Ovary (tissue), 10 donors: ENCODE data around the gene BRIX1. TPM values are rescaled to one million over a fixed set of nuclear protein-coding genes. Genes with fewer than 3 reads are reported as not detected.

Experiments used
- DNase-seq, 5 donors: peaks; one replicate each; pipeline ENCODE4 v3.0.0-alpha.2; 2019 to 2020
- H3K27ac ChIP-seq, 2 donors: fragments of 200-600 bp; one replicate each; pipeline versions ENCODE4 v1.5.1 to v1.8.0; 2019 to 2022
- H3K27me3 ChIP-seq: fragments of 200-600 bp; one replicate; pipeline ENCODE4 v1.8.0; 2022
- H3K36me3 ChIP-seq: fragments of 200-600 bp; sonication (generic); one replicate; pipeline ENCODE4 v1.5.1; 2019
- H3K4me1 ChIP-seq: one replicate; pipeline ENCODE4 v1.8.1; 2013; ENCODE audit warnings: mild to moderate bottlenecking, moderate library complexity; ENCODE audit not compliant: insufficient read depth
- H3K4me3 ChIP-seq: fragments of 200-600 bp; sonication (generic); one replicate; pipeline ENCODE4 v1.5.1; 2017
- H3K9me3 ChIP-seq, 2 donors: fragments of 200-600 bp in 1 of 2; sonication (generic) in 1 of 2; one replicate each; pipeline versions ENCODE4 v1.5.1 to v1.8.1; 2013 to 2019; ENCODE audit warnings: mild to moderate bottlenecking in 1 of 2, moderate library complexity in 1 of 2
- EP300 ChIP-seq: sonication (generic); formaldehyde crosslinking; IDR thresholded peaks from one replicate; pipeline ENCODE4 v1.6.1; 2017; ENCODE audit warnings: antibody characterized with exemption
- POLR2A ChIP-seq: fragments of 450-650 bp; IDR thresholded peaks from one replicate; pipeline ENCODE4 v1.6.1; 2017; ENCODE audit warnings: antibody characterized with exemption, mild to moderate bottlenecking, moderate library complexity
- whole genome bisulfite sequencing, 3 donors: extraction: QIAGEN DNeasy Blood & Tissue Kit in 1 of 3; methylation state at CpG; one replicate each; pipeline versions ENCODE4 v1.1.5 to v1.1.7; 2013 to 2017; 5-methylcytosine and 5-hydroxymethylcytosine counted together
- intact Hi-C, 4 donors: fragments of 100-400 bp; cut with DNase I; formaldehyde crosslinking; loops; one replicate each; pipeline versions ENCODE4 v1.11.0 to v1.15.1; 2022 to 2023
- long read RNA-seq, 3 donors: library from polyadenylated mRNA in 2 of 3; unstranded in 2 of 3; transcript quantifications; one replicate each; pipeline ENCODE4 v2.0.0 and lab custom pipeline, GENCODE V29; 2021 to 2026
- polyA plus RNA-seq, 2 donors: library from polyadenylated mRNA; stranded (reverse); fragments of 200-250 nt in 1 of 2; fragments of 350-450 nt in 1 of 2; fragmentation: Illumina TruSeq in 1 of 2; extraction: RNeasy Lipid Tissue Mini Kit (QIAGEN cat#74804) in 1 of 2; gene quantifications; one replicate each; pipeline ENCODE4 v1.2.3, GENCODE V29; 2013 to 2014
- total RNA-seq, 7 donors: library from RNA; depleted of rRNA in 2 of 7; stranded (reverse); fragments of >200 nt in 2 of 7; fragmentation: NEBNext Ultra II Directional in 3 of 7; extraction: Animal tissue kit (Norgen Biotek cat#: 25700) in 3 of 7; gene quantifications; one replicate each; pipeline versions ENCODE4 v1.1.0 to v1.2.4, GENCODE V29; 2016 to 2023
- TF ChIP-seq, protein P1 (sequence below), 3 donors: fragments of 450-650 bp in 2 of 3; fragments of 200-600 bp in 1 of 3; IDR thresholded peaks; one replicate each; pipeline versions ENCODE4 v1.5.1 to v1.8.0; 2016 to 2022; ENCODE audit warnings: antibody characterized with exemption in 3 of 3, mild to moderate bottlenecking in 1 of 3
- donor health status: DM: no; HTN: no; CAD: no; lungs with moderate emphysema.
- donor health status: DM: no; HTN: no; CAD: no.
- donor health status: Bipolar disorder and iron deficiency.
- donor health status: DM: yes; HTN: yes; CAD: no.
- donor health status: DM: no; HTN: no; CAD: no.
- donor health status: DM: yes; HTN: yes; CAD: no.

Gene BRIX1
- total RNA-seq (10 to 100 TPM; 15.5 to 33.9 (median 23.9) TPM), polyA plus RNA-seq (10 to 100 TPM; 17.8 to 26.9 TPM)
- long read RNA-seq, donor 1, transcript BRIX1-201 (10 exons, 1,926 nt): major isoform, 116 of 127 reads
- long read RNA-seq, donor 1, partial matches to known transcripts: 2 of 127 reads
- long read RNA-seq, donor 1, other reads (novel, unspliced or antisense): 7 of 127 reads
- long read RNA-seq, donor 2, transcript BRIX1-201 (10 exons, 1,926 nt): major isoform, 42 of 47 reads
- long read RNA-seq, donor 2, partial matches to known transcripts: 5 of 47 reads
- long read RNA-seq, donor 2, other reads (novel, unspliced or antisense): 0 of 47 reads
- long read RNA-seq, donor 3, transcript BRIX1-201 (10 exons, 1,926 nt): major isoform, 34 of 38 reads
- long read RNA-seq, donor 3, partial matches to known transcripts: 0 of 38 reads
- long read RNA-seq, donor 3, other reads (novel, unspliced or antisense): 4 of 38 reads

- peaks cover 6% of the 10 kb centered on the region for H3K4me1 ChIP-seq
- WGBS, 3 donors: 0 to 1% (median 0%) methylated on average over 61 to 67 of the region's 67 CpGs
- intact Hi-C loops: loop anchor here in 1 of 4 donors (10.0 kb wide), 1 partner anchor 1240 kb away; the partner anchor contains the start of genes LMBRD2 and SKP2
- no peaks in the 10 kb centered on the region for H3K9me3 ChIP-seq
- H3K36me3 ChIP-seq: no peaks in the 10 kb centered on the region
- H3K27me3 ChIP-seq: no peaks in the 10 kb centered on the region
- DNase-seq: peak; percentile 92 to 97 (median 93)
- TF ChIP-seq, protein P1, sequence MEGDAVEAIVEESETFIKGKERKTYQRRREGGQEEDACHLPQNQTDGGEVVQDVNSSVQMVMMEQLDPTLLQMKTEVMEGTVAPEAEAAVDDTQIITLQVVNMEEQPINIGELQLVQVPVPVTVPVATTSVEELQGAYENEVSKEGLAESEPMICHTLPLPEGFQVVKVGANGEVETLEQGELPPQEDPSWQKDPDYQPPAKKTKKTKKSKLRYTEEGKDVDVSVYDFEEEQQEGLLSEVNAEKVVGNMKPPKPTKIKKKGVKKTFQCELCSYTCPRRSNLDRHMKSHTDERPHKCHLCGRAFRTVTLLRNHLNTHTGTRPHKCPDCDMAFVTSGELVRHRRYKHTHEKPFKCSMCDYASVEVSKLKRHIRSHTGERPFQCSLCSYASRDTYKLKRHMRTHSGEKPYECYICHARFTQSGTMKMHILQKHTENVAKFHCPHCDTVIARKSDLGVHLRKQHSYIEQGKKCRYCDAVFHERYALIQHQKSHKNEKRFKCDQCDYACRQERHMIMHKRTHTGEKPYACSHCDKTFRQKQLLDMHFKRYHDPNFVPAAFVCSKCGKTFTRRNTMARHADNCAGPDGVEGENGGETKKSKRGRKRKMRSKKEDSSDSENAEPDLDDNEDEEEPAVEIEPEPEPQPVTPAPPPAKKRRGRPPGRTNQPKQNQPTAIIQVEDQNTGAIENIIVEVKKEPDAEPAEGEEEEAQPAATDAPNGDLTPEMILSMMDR (IDR thresholded peaks at IDR 0.05): peak in 1 of 3 donors; percentile 50
- peak; percentile 16 for TF ChIP-seq POLR2A
- TF ChIP-seq EP300: no peak
- H3K4me3 ChIP-seq: peak within 1 kb of the TSS; percentile 87
- H3K27ac ChIP-seq: peak within 1 kb of the TSS; percentile 49 to 90
Measured at GRCh38 chr5:34915139-34915855, at the start of gene BRIX1, which contains the start of gene RAD1. BRIX1 (plus strand) TSS chr5:34915711; CDS start chr5:34915739, 28 bp downstream. RAD1 (minus strand) TSS chr5:34915504; CDS start chr5:34914892, 612 bp downstream.

- WGBS, 3 donors: 55 to 64% (median 55%) methylated on average over 3 of the region's 3 CpGs
- Histone ChIP-seq H3K36me3 (no peaks in the 10 kb centered on the region), H3K4me3 (no peak overlapping the region), H3K27ac (no peak overlapping the region), H3K4me1 (no peaks in the 10 kb centered on the region), H3K27me3 (no peaks in the 10 kb centered on the region), H3K9me3 (no peaks in the 10 kb centered on the region)
- DNase-seq: peak in 1 of 5 donors; percentile 23
- TF ChIP-seq POLR2A: no peak
- no peak for TF ChIP-seq EP300
- TF ChIP-seq, protein P1 (IDR thresholded peaks at IDR 0.05): no peak
- intact Hi-C loops: no loop called here
Measured at GRCh38 chr5:34866989-34867471, 48.5 kb upstream of the BRIX1 start.

- DNase-seq: no peak
- intact Hi-C loops: no loop called here
- H3K27me3 ChIP-seq: no peaks in the 10 kb centered on the region
- no peaks in the 10 kb centered on the region for H3K4me1 ChIP-seq
- WGBS, 3 donors: 75 to 77% (median 75%) methylated on average over 3 of the region's 3 CpGs
- H3K27ac ChIP-seq: no peak overlapping the region
- TF ChIP-seq POLR2A: no peak
- no peak for TF ChIP-seq EP300
- TF ChIP-seq, protein P1 (IDR thresholded peaks at IDR 0.05): no peak
- H3K9me3 ChIP-seq: no peaks in the 10 kb centered on the region
- H3K36me3 ChIP-seq: no peaks in the 10 kb centered on the region
- H3K4me3 ChIP-seq: no peak overlapping the region
Measured at GRCh38 chr5:34867660-34868059, 47.9 kb upstream of the BRIX1 start.

DNA sequence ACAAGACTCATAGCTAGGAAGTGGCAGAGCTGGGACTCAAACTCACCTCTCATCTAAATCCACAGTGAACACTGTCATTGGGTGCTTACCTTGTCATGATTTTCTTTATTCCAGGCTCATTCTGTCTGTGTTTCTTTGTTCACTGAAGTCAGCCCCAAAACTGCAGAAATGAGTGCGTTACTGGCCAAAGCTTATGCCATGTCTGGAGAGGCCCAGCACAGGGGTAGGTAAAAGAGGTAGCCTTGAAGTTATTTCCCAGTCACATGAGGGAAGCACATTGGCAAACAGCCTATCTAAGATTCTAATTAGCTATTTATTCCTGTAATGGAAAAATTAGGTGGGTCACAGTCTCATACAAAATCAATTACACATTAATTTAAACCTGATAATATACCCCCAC lies 46.7 kb upstream of the BRIX1 start:
- TF ChIP-seq POLR2A: no peak
- TF ChIP-seq, protein P1 (IDR thresholded peaks at IDR 0.05): no peak
- no peak for TF ChIP-seq EP300
- intact Hi-C loops: no loop called here
- DNase-seq: no peak
- 93 to 100% (median 100%) methylated on average over 1 of the region's 1 CpG for WGBS, 3 donors
- H3K4me1 ChIP-seq: no peaks in the 10 kb centered on the region
- H3K9me3 ChIP-seq: no peaks in the 10 kb centered on the region
- no peaks in the 10 kb centered on the region for H3K27me3 ChIP-seq
- H3K4me3 ChIP-seq: no peak overlapping the region
- H3K36me3 ChIP-seq: no peaks in the 10 kb centered on the region
- no peak overlapping the region for H3K27ac ChIP-seq
